ENCODE measurements around the gene CACNA1C.

CACNA1C gene

GRCh38 chr12:2638273-2639019 lies 585.7 kb downstream of the CACNA1C start:
- no peaks in the 10 kb centered on the region for H3K27me3 ChIP-seq (replicated peaks)
- TF ChIP-seq CTCF (IDR thresholded peaks at IDR 0.05; ENCODE audit: low read depth, low read length, missing control alignments), result no peak
- in situ Hi-C loops (cut with HindIII; ENCODE audit: low pct_ligation_motif_present, low sequenced_read_pairs), result no loop called here

GRCh38 chr12:2639020-2639298 lies 586.2 kb downstream of the CACNA1C start:
- in situ Hi-C loops (cut with HindIII; ENCODE audit: low pct_ligation_motif_present, low sequenced_read_pairs), result no loop called here
- Histone ChIP-seq H3K27me3 (replicated peaks) (no peaks in the 10 kb centered on the region), H3K4me3 (ENCODE audit: low read depth, low read length) (no peak overlapping the region), H3K27ac (no peak overlapping the region), H3K36me3 (replicated peaks) (no peaks in the 10 kb centered on the region)
- DNase-seq, result no peak
- no peak for TF ChIP-seq CTCF (IDR thresholded peaks at IDR 0.05; ENCODE audit: low read depth, low read length, missing control alignments)

More at GRCh38 chr12:2638273-2639019, 585.7 kb downstream of the CACNA1C start:
- Histone ChIP-seq H3K4me3 (ENCODE audit: low read depth, low read length) (no peak overlapping the region), H3K27ac (no peak overlapping the region), H3K36me3 (replicated peaks) (no peaks in the 10 kb centered on the region)
- DNase-seq, result no peak

- no peak overlapping the region for H3K27ac ChIP-seq
- no peaks in the 10 kb centered on the region for H3K27me3 ChIP-seq (replicated peaks)
- in situ Hi-C loops (cut with HindIII; ENCODE audit: low pct_ligation_motif_present, low sequenced_read_pairs), result no loop called here
- no peak for DNase-seq
- no peak overlapping the region for H3K4me3 ChIP-seq (ENCODE audit: low read depth, low read length)
- TF ChIP-seq CTCF (IDR thresholded peaks at IDR 0.05; ENCODE audit: low read depth, low read length, missing control alignments), result peak; percentile 12
- H3K36me3 ChIP-seq (replicated peaks), result no peaks in the 10 kb centered on the region
These were observed 587.5 kb downstream of the CACNA1C start for GRCh38 chr12:2640281-2640680.

GRCh38 chr12:2640709-2641108 lies 587.9 kb downstream of the CACNA1C start:
- DNase-seq, result peak; percentile 97
- Histone ChIP-seq H3K27me3 (replicated peaks) (no peaks in the 10 kb centered on the region), H3K27ac (peak overlapping the region; percentile 58), H3K36me3 (replicated peaks) (no peaks in the 10 kb centered on the region), H3K4me3 (ENCODE audit: low read depth, low read length) (no peak overlapping the region)
- in situ Hi-C loops (cut with HindIII; ENCODE audit: low pct_ligation_motif_present, low sequenced_read_pairs), result no loop called here
- no peak for TF ChIP-seq CTCF (IDR thresholded peaks at IDR 0.05; ENCODE audit: low read depth, low read length, missing control alignments)

GRCh38 chr12:2641207-2641606 lies 588.4 kb downstream of the CACNA1C start:
- DNase-seq, result peak; percentile 30
- Histone ChIP-seq H3K4me3 (ENCODE audit: low read depth, low read length) (no peak overlapping the region), H3K36me3 (replicated peaks) (no peaks in the 10 kb centered on the region), H3K27ac (peak overlapping the region; percentile 58), H3K27me3 (replicated peaks) (no peaks in the 10 kb centered on the region)
- TF ChIP-seq CTCF (IDR thresholded peaks at IDR 0.05; ENCODE audit: low read depth, low read length, missing control alignments), result peak; percentile 68
- in situ Hi-C loops (cut with HindIII; ENCODE audit: low pct_ligation_motif_present, low sequenced_read_pairs), result no loop called here

- TF ChIP-seq CTCF (IDR thresholded peaks at IDR 0.05; ENCODE audit: low read depth, low read length, missing control alignments), result no peak
- no peaks in the 10 kb centered on the region for H3K36me3 ChIP-seq (replicated peaks)
- no peak overlapping the region for H3K27ac ChIP-seq
- in situ Hi-C loops (cut with HindIII; ENCODE audit: low pct_ligation_motif_present, low sequenced_read_pairs), result no loop called here
- H3K27me3 ChIP-seq (replicated peaks), result no peaks in the 10 kb centered on the region
- H3K4me3 ChIP-seq (ENCODE audit: low read depth, low read length), result no peak overlapping the region
- no peak for DNase-seq
These were observed 589.0 kb downstream of the CACNA1C start for GRCh38 chr12:2641761-2642160.

All from brain microvascular endothelial cell (primary cell).